Ectodermal cell (in vitro differentiated cells): ENCODE results near the gene HAPLN2.

ENCODE experiments used
- H3K27ac ChIP-seq: 2 replicates; pipeline ENCODE4 v1.7.0; 2013; ENCODE audit warnings: mild to moderate bottlenecking, low read depth, low read length; ENCODE audit not compliant: insufficient read depth, poor library complexity, severe bottlenecking
- H3K27me3 ChIP-seq: 2 replicates; pipeline ENCODE4 v1.7.0; 2013; ENCODE audit warnings: mild to moderate bottlenecking, low read length; ENCODE audit not compliant: insufficient read depth, control insufficient read depth, poor library complexity, severe bottlenecking
- H3K36me3 ChIP-seq: one replicate; pipeline ENCODE4 v1.7.0; 2013; ENCODE audit warnings: low read length; ENCODE audit not compliant: control insufficient read depth, insufficient read depth
- H3K4me1 ChIP-seq: one replicate; pipeline ENCODE4 v1.7.0; 2013; ENCODE audit warnings: low read length; ENCODE audit not compliant: control insufficient read depth, insufficient read depth
- H3K4me3 ChIP-seq: 2 replicates; pipeline ENCODE4 v1.7.0; 2013; ENCODE audit warnings: low read depth, low read length, control low read depth; ENCODE audit not compliant: insufficient read depth
- H3K9me3 ChIP-seq: 2 replicates; pipeline ENCODE4 v1.7.0; 2013; ENCODE audit warnings: mild to moderate bottlenecking, low read length, moderate library complexity; ENCODE audit not compliant: control insufficient read depth
- WGBS, 2 experiments: methylation state at CpG; one replicate each; pipeline ENCODE4 v1.1.7; 2013; ENCODE audit warnings: missing lambda C conversion rate in 2 of 2; 5-methylcytosine and 5-hydroxymethylcytosine counted together

HAPLN2 gene

DNA sequence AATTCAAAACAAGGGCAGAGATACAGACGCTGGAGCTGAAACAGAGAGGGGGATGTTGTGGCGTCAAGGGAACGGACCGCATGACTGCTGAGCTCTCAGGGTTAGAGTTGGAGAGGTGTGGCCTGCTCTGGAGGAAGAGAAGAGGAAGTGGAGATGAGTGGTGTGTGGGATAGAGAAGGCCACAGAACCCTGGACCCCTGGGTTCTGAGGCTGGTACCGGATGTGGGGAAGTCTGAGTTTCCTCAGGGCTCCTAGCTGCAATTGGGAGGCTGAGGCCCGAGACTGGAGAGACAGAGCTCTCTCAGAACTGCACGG lies 24.5 kb downstream of the HAPLN2 start:
- Histone ChIP-seq H3K27me3 (peaks cover 93% of the 10 kb centered on the region), H3K9me3 (no peaks in the 10 kb centered on the region), H3K36me3 (no peaks in the 10 kb centered on the region), H3K27ac (no peak overlapping the region), H3K4me1 (peaks cover 10% of the 10 kb centered on the region), H3K4me3 (no peak overlapping the region)
- WGBS, 2 experiments: 87 to 88% methylated on average over 7 of the region's 7 CpGs

GRCh38 chr1:156644146-156644545 lies 24.9 kb downstream of the HAPLN2 start:
- Histone ChIP-seq H3K9me3 (no peaks in the 10 kb centered on the region), H3K27me3 (peaks cover 93% of the 10 kb centered on the region), H3K4me1 (peaks cover 10% of the 10 kb centered on the region), H3K27ac (no peak overlapping the region), H3K4me3 (no peak overlapping the region), H3K36me3 (no peaks in the 10 kb centered on the region)
- 89 to 90% methylated on average over 3 of the region's 3 CpGs for WGBS, 2 experiments

- peaks cover 10% of the 10 kb centered on the region for H3K4me1 ChIP-seq
- H3K27ac ChIP-seq: no peak overlapping the region
- H3K36me3 ChIP-seq: no peaks in the 10 kb centered on the region
- no peak overlapping the region for H3K4me3 ChIP-seq
- H3K27me3 ChIP-seq: peaks cover 93% of the 10 kb centered on the region
- no peaks in the 10 kb centered on the region for H3K9me3 ChIP-seq
- WGBS, 2 experiments: 73 to 85% methylated on average over 1 of the region's 1 CpG
Observed at GRCh38 chr1:156644640-156645039, 25.4 kb downstream of the HAPLN2 start.

GRCh38 chr1:156645056-156645455 lies 25.8 kb downstream of the HAPLN2 start:
- Histone ChIP-seq H3K27ac (no peak overlapping the region), H3K9me3 (no peaks in the 10 kb centered on the region), H3K27me3 (peaks cover 92% of the 10 kb centered on the region), H3K36me3 (no peaks in the 10 kb centered on the region), H3K4me1 (peaks cover 10% of the 10 kb centered on the region), H3K4me3 (no peak overlapping the region)
- 81% methylated on average over 2 of the region's 3 CpGs for WGBS, 2 experiments

- Histone ChIP-seq H3K27me3 (peaks cover 92% of the 10 kb centered on the region), H3K4me1 (peaks cover 10% of the 10 kb centered on the region), H3K36me3 (no peaks in the 10 kb centered on the region), H3K4me3 (no peak overlapping the region), H3K27ac (no peak overlapping the region), H3K9me3 (no peaks in the 10 kb centered on the region)
- WGBS, 2 experiments: 97 to 100% methylated on average over 1 of the region's 1 CpG
Observed at GRCh38 chr1:156645666-156646065, 26.5 kb downstream of the HAPLN2 start.

- H3K4me1 ChIP-seq: peaks cover 5% of the 10 kb centered on the region
- H3K27me3 ChIP-seq: peaks cover 92% of the 10 kb centered on the region
- 91 to 92% methylated on average over 51 of the region's 51 CpGs for WGBS, 2 experiments
- H3K9me3 ChIP-seq: no peaks in the 10 kb centered on the region
- H3K4me3 ChIP-seq: no peak overlapping the region
- no peaks in the 10 kb centered on the region for H3K36me3 ChIP-seq
- no peak overlapping the region for H3K27ac ChIP-seq
Observed at GRCh38 chr1:156646738-156647211, 27.6 kb downstream of the HAPLN2 start.

DNA sequence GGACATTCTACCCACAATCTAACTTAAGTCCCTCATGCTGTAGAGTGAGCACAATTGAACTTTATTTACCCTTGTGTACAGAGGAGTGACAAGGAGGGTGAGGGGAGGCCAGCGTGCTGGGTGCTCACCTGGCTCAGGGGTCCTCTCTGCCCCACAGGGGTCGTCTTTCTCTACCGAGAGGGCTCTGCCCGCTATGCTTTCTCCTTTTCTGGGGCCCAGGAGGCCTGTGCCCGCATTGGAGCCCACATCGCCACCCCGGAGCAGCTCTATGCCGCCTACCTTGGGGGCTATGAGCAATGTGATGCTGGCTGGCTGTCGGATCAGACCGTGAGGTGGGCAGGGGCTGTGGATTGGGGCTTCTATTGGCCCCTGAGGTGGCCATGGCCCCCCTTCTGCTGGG lies 28.1 kb downstream of the HAPLN2 start:
- no peaks in the 10 kb centered on the region for H3K9me3 ChIP-seq
- no peak overlapping the region for H3K27ac ChIP-seq
- H3K36me3 ChIP-seq: no peaks in the 10 kb centered on the region
- H3K27me3 ChIP-seq: peaks cover 92% of the 10 kb centered on the region
- WGBS, 2 experiments: 89 to 90% methylated on average over 10 of the region's 10 CpGs
- no peak overlapping the region for H3K4me3 ChIP-seq
- peaks cover 5% of the 10 kb centered on the region for H3K4me1 ChIP-seq

GRCh38 chr1:156648496-156648895 lies 29.3 kb downstream of the HAPLN2 start:
- Histone ChIP-seq H3K4me1 (no peaks in the 10 kb centered on the region), H3K27me3 (peaks cover 88% of the 10 kb centered on the region), H3K36me3 (no peaks in the 10 kb centered on the region), H3K4me3 (no peak overlapping the region), H3K9me3 (no peaks in the 10 kb centered on the region), H3K27ac (no peak overlapping the region)
- 90 to 93% methylated on average over 10 of the region's 10 CpGs for WGBS, 2 experiments

- 36 to 38% methylated on average over 2 of the region's 2 CpGs for WGBS, 2 experiments
- Histone ChIP-seq H3K4me3 (no peak overlapping the region), H3K27ac (no peak overlapping the region), H3K4me1 (no peaks in the 10 kb centered on the region), H3K36me3 (no peaks in the 10 kb centered on the region), H3K9me3 (no peaks in the 10 kb centered on the region), H3K27me3 (peaks cover 88% of the 10 kb centered on the region)
Observed at GRCh38 chr1:156648951-156649350, 29.7 kb downstream of the HAPLN2 start.

GRCh38 chr1:156652131-156652991 lies 33.1 kb downstream of the HAPLN2 start:
- no peak overlapping the region for H3K4me3 ChIP-seq
- H3K4me1 ChIP-seq: peaks cover 10% of the 10 kb centered on the region
- H3K9me3 ChIP-seq: no peaks in the 10 kb centered on the region
- 54% methylated on average over 16 of the region's 16 CpGs for WGBS, 2 experiments
- H3K27ac ChIP-seq: no peak overlapping the region
- peaks cover 94% of the 10 kb centered on the region for H3K27me3 ChIP-seq
- H3K36me3 ChIP-seq: no peaks in the 10 kb centered on the region
